ENCODE measurements around the gene SELENOO. TPM values are rescaled to one million over a fixed set of nuclear protein-coding genes. Genes with fewer than 3 reads are reported as not detected.

The SELENOO gene
- total and polyA plus RNA-seq, 2 of the 13 experiments (the other 11 are each of a cell fraction or from before 2014, with no cell fraction given), result 14.4 to 19.0 TPM

DNA sequence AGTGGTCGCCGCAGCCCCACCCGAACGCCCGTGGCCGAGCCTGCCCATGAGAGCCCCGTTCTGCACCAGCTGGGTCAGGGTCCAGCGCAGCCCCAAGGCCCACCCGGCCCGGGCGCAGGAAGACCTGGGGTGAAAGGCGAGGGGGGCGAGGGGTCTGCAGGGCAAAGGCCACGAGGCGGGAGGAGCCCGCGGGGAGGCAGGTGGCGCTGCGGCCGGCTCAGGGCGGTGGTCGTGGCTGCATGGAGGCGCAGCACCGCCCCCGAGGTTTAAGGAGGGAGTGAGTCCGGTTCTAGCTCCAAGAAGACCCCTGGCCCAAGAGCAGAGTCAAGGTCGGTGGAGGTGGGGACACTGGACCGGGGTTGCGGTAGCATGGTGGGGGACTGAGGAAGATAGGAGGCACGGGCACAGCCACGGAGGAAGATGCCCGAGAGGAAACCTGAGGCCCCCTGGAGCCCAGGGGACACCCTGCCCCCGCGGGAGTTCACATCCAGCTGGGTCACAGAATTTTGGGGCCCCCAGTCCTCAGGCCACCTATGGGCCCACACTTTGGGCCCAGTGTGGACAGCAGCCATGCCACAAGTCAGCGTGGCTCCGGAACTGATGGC lies 50.8 kb downstream of the SELENOO start (continued):
- TF ChIP-seq, protein P1, sequence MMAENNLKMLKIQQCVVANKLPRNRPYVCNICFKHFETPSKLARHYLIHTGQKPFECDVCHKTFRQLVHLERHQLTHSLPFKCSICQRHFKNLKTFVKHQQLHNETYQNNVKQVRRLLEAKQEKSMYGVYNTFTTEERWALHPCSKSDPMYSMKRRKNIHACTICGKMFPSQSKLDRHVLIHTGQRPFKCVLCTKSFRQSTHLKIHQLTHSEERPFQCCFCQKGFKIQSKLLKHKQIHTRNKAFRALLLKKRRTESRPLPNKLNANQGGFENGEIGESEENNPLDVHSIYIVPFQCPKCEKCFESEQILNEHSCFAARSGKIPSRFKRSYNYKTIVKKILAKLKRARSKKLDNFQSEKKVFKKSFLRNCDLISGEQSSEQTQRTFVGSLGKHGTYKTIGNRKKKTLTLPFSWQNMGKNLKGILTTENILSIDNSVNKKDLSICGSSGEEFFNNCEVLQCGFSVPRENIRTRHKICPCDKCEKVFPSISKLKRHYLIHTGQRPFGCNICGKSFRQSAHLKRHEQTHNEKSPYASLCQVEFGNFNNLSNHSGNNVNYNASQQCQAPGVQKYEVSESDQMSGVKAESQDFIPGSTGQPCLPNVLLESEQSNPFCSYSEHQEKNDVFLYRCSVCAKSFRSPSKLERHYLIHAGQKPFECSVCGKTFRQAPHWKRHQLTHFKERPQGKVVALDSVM (CRISPR knock-in tag; IDR thresholded peaks at IDR 0.05), result no peak
- TF ChIP-seq BRCA1 (CRISPR knock-in tag; IDR thresholded peaks at IDR 0.05) (no peak), NFYC (CRISPR knock-in tag; IDR thresholded peaks at IDR 0.05) (no peak), TARDBP (CRISPR knock-in tag; IDR thresholded peaks at IDR 0.05) (0 out of 2 replicates have a peak, but pooled peaks have one; percentile 20), SMAD3 (CRISPR knock-in tag; IDR thresholded peaks at IDR 0.05) (no peak), TP53 (CRISPR knock-in tag; conservative IDR thresholded peaks at IDR 0.05) (no peak), ZBTB7B (CRISPR knock-in tag; IDR thresholded peaks at IDR 0.05) (peak; percentile 87), XBP1 (CRISPR knock-in tag; IDR thresholded peaks at IDR 0.05) (no peak), SUZ12 (IDR thresholded peaks at IDR 0.05; ENCODE audit: low read depth, low read length) (no peak), PRPF4 (IDR thresholded peaks at IDR 0.05; ENCODE audit: low read depth, low read length, poor library complexity, severe bottlenecking) (no peak), ZKSCAN1 (IDR thresholded peaks at IDR 0.05; ENCODE audit: low read length) (no peak), ZNF766 (CRISPR knock-in tag; IDR thresholded peaks at IDR 0.05; ENCODE audit: borderline replicate concordance) (no peak), PLRG1 (conservative IDR thresholded peaks at IDR 0.05) (no peak), EEA1 (CRISPR knock-in tag; IDR thresholded peaks at IDR 0.05; ENCODE audit: borderline replicate concordance) (0 out of 2 replicates have a peak, but pooled peaks have one; percentile 30), ZNF772 (CRISPR knock-in tag; IDR thresholded peaks at IDR 0.05) (0 out of 2 replicates have a peak, but pooled peaks have one; percentile 13), FOXA3 (CRISPR knock-in tag; IDR thresholded peaks at IDR 0.05) (no peak), ZNF605 (CRISPR knock-in tag; IDR thresholded peaks at IDR 0.05) (peak; percentile 51; the same call in 1 of the 2 replicates), SALL2 (CRISPR knock-in tag; IDR thresholded peaks at IDR 0.05) (no peak)
- TF ChIP-seq, protein P2, sequence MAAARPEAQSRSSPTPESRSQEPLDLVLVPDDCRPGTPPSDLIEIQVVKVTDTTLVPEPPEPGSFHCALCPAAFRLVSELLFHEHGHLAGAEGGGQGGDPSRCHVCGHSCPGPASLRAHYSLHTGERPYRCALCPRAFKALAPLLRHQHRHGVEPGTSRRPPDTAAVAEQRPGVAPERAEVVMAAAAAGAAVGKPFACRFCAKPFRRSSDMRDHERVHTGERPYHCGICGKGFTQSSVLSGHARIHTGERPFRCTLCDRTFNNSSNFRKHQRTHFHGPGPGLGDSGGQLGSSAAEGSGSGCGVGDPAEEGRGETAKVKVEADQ (CRISPR knock-in tag; IDR thresholded peaks at IDR 0.05; ENCODE audit: borderline replicate concordance), result 0 out of 2 replicates have a peak, but pooled peaks have one; percentile 10
- TF ChIP-seq, protein P3, sequence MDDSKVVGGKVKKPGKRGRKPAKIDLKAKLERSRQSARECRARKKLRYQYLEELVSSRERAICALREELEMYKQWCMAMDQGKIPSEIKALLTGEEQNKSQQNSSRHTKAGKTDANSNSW (CRISPR knock-in tag; IDR thresholded peaks at IDR 0.05; ENCODE audit: borderline replicate concordance), result no peak
- TF ChIP-seq, protein P4, sequence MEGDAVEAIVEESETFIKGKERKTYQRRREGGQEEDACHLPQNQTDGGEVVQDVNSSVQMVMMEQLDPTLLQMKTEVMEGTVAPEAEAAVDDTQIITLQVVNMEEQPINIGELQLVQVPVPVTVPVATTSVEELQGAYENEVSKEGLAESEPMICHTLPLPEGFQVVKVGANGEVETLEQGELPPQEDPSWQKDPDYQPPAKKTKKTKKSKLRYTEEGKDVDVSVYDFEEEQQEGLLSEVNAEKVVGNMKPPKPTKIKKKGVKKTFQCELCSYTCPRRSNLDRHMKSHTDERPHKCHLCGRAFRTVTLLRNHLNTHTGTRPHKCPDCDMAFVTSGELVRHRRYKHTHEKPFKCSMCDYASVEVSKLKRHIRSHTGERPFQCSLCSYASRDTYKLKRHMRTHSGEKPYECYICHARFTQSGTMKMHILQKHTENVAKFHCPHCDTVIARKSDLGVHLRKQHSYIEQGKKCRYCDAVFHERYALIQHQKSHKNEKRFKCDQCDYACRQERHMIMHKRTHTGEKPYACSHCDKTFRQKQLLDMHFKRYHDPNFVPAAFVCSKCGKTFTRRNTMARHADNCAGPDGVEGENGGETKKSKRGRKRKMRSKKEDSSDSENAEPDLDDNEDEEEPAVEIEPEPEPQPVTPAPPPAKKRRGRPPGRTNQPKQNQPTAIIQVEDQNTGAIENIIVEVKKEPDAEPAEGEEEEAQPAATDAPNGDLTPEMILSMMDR (CRISPR knock-in tag; IDR thresholded peaks at IDR 0.05), result peak; percentile 26; the same call in 1 of the 2 replicates
- TF ChIP-seq, protein P5, sequence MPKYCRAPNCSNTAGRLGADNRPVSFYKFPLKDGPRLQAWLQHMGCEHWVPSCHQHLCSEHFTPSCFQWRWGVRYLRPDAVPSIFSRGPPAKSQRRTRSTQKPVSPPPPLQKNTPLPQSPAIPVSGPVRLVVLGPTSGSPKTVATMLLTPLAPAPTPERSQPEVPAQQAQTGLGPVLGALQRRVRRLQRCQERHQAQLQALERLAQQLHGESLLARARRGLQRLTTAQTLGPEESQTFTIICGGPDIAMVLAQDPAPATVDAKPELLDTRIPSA (CRISPR knock-in tag; IDR thresholded peaks at IDR 0.05; ENCODE audit: borderline replicate concordance), result no peak
- TF ChIP-seq, protein P6, sequence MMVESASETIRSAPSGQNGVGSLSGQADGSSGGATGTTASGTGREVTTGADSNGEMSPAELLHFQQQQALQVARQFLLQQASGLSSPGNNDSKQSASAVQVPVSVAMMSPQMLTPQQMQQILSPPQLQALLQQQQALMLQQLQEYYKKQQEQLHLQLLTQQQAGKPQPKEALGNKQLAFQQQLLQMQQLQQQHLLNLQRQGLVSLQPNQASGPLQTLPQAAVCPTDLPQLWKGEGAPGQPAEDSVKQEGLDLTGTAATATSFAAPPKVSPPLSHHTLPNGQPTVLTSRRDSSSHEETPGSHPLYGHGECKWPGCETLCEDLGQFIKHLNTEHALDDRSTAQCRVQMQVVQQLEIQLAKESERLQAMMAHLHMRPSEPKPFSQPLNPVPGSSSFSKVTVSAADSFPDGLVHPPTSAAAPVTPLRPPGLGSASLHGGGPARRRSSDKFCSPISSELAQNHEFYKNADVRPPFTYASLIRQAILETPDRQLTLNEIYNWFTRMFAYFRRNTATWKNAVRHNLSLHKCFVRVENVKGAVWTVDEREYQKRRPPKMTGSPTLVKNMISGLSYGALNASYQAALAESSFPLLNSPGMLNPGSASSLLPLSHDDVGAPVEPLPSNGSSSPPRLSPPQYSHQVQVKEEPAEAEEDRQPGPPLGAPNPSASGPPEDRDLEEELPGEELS (CRISPR knock-in tag; IDR thresholded peaks at IDR 0.05), result no peak

All from HepG2 (cell line).